ENCODE measurements around the gene PMCH.

GRCh38 chr12:102232446-102232845 is 34.8 kb upstream of the PMCH start:
- TF ChIP-seq CTCF (conservative IDR thresholded peaks at IDR 0.05; ENCODE audit: low read depth, low read length), result no peak
- no peak for TF ChIP-seq EZH2 (IDR thresholded peaks at IDR 0.05; ENCODE audit: borderline replicate concordance, low read depth, low read length, poor library complexity, severe bottlenecking)
